GM12878 (cell line): ENCODE measurements around the gene EYA2. TPM values are rescaled to one million over a fixed set of nuclear protein-coding genes. Genes with fewer than 3 reads are reported as not detected.

Source experiments
- ATAC-seq: fragments of 200-7000 bp; cut with Tn5 transposase; 3 replicates; pipeline ENCODE4 v1.9.1; 2020; ENCODE audit warnings: mild to moderate bottlenecking, moderate library complexity
- BruUV-seq: library from RNA; stranded (reverse); fragments of 400-500 nt; replicated peaks from 2 replicates; lab custom pipeline; 2021; lab: Mats Ljungman, UMichigan
- CTCF ChIA-PET: fragments of 300-600 bp; sonication (Branson Sonifier 250); formaldehyde crosslinking; extraction: SDS; loops from one replicate; lab custom pipeline; 2021; ENCODE audit warnings: inconsistent platforms; lab: Yijun Ruan, JAX
- POLR2A ChIA-PET: fragments of 350-600 bp; formaldehyde crosslinking; extraction: SDS; loops from one replicate; lab custom pipeline; 2021; ENCODE audit warnings: inconsistent platforms; lab: Charles Lee
- RAD21 ChIA-PET: fragments of 300-600 bp; sonication (Branson Sonifier 250); formaldehyde crosslinking; loops from one replicate; lab custom pipeline; 2023; ENCODE audit warnings: antibody characterized with exemption; ENCODE audit not compliant: unreplicated experiment; lab: Charles Lee
- SMC1A ChIA-PET: fragments of 300-600 bp; sonication (Branson Sonifier 250); formaldehyde crosslinking; loops from one replicate; lab custom pipeline; 2023; ENCODE audit not compliant: unreplicated experiment, uncharacterized antibody; lab: Charles Lee
- DNase-seq: peaks from one replicate; pipeline ENCODE4 v3.0.0-alpha.2; 2011; ENCODE audit warnings: low read depth, low spot score
- FAIRE-seq: peaks from 3 replicates; lab custom pipeline; 2011; peaks lifted over from hg19 to GRCh38; lab: Jason Lieb, UNC
- H2AFZ ChIP-seq: 2 replicates; pipeline ENCODE4 v1.6.0; 2011; ENCODE audit warnings: low read depth, low read length, control low read depth; ENCODE audit not compliant: control insufficient read depth
- H3K27ac ChIP-seq: 2 replicates; pipeline ENCODE4 v1.5.1; 2011; ENCODE audit warnings: control low read depth; ENCODE audit not compliant: control insufficient read depth, insufficient read depth
- H3K27me3 ChIP-seq, 2 experiments: replicated peaks in 1 of 2; 2 replicates each; pipeline versions ENCODE4 v1.6.0 to v1.6.1; 2011; ENCODE audit warnings: low read length in 1 of 2; ENCODE audit not compliant: control insufficient read depth in 2 of 2, insufficient read depth in 2 of 2
- H3K36me3 ChIP-seq, 2 experiments: 2 replicates each; pipeline ENCODE4 v1.5.1; 2011; ENCODE audit warnings: low read length in 1 of 2; ENCODE audit not compliant: control insufficient read depth in 2 of 2, insufficient read depth in 2 of 2
- H3K4me1 ChIP-seq: 2 replicates; pipeline ENCODE4 v1.6.1; 2011; ENCODE audit warnings: mild to moderate bottlenecking, low read length, moderate library complexity, mixed read lengths; ENCODE audit not compliant: control insufficient read depth, insufficient read depth
- H3K4me2 ChIP-seq: 2 replicates; pipeline ENCODE4 v1.6.0; 2011; ENCODE audit warnings: control low read depth; ENCODE audit not compliant: control insufficient read depth, insufficient read depth
- H3K4me3 ChIP-seq: fragments of 200-600 bp; sonication (generic); 2 replicates; pipeline ENCODE4 v1.5.1; 2016
- H3K79me2 ChIP-seq: 2 replicates; pipeline ENCODE4 v1.6.0; 2011; ENCODE audit warnings: low read length; ENCODE audit not compliant: control insufficient read depth, insufficient read depth
- H3K9ac ChIP-seq: 2 replicates; pipeline ENCODE4 v1.8.0; 2011; ENCODE audit warnings: low read length, control low read depth, mixed read lengths; ENCODE audit not compliant: control insufficient read depth, insufficient read depth
- H3K9me3 ChIP-seq: replicated peaks from 3 replicates; pipeline ENCODE4 v1.5.1; 2011; ENCODE audit warnings: mild to moderate bottlenecking, low read length; ENCODE audit not compliant: control insufficient read depth, insufficient read depth
- H4K20me1 ChIP-seq: 2 replicates; pipeline ENCODE4 v1.6.0; 2011; ENCODE audit not compliant: control insufficient read depth, insufficient read depth
- BCL3 ChIP-seq: IDR thresholded peaks from 2 replicates; pipeline ENCODE4 v1.6.1; 2011; ENCODE audit warnings: borderline replicate concordance, low read depth, mild to moderate bottlenecking, moderate library complexity, low read length; ENCODE audit not compliant: insufficient read depth, poor library complexity, severe bottlenecking
- CEBPB ChIP-seq, 2 experiments: fragments of 150-350 bp in 1 of 2; IDR thresholded peaks; 2 replicates each; pipeline ENCODE4 v1.6.1; 2012 to 2014; ENCODE audit warnings: low read depth in 2 of 2, low read length in 2 of 2, borderline replicate concordance in 1 of 2, inconsistent platforms in 1 of 2
- DPF2 ChIP-seq: fragments of 450-650 bp; IDR thresholded peaks from 2 replicates; pipeline ENCODE4 v1.6.1; 2017; ENCODE audit warnings: mild to moderate bottlenecking
- JUNB ChIP-seq: IDR thresholded peaks from 2 replicates; pipeline ENCODE4 v1.6.1; 2016; ENCODE audit warnings: antibody characterized with exemption, mild to moderate bottlenecking
- MEF2A ChIP-seq: IDR thresholded peaks from 2 replicates; pipeline ENCODE4 v1.6.1; 2011; ENCODE audit warnings: low read depth, mild to moderate bottlenecking, low read length, moderate library complexity; ENCODE audit not compliant: insufficient read depth
- MXI1 ChIP-seq: fragments of 150-350 bp; IDR thresholded peaks from 2 replicates; pipeline ENCODE4 v1.6.1; 2011; ENCODE audit warnings: low read depth, mild to moderate bottlenecking, inconsistent platforms, low read length, improper control_type of control experiment
- NRF1 ChIP-seq: conservative IDR thresholded peaks from 2 replicates; pipeline ENCODE4 v1.6.1; 2011; ENCODE audit warnings: mild to moderate bottlenecking, low read depth, low read length, improper control_type of control experiment
- RELB ChIP-seq: fragments of 450-650 bp; IDR thresholded peaks from 2 replicates; pipeline ENCODE4 v1.6.1; 2017; ENCODE audit warnings: low read depth, mild to moderate bottlenecking, moderate library complexity
- USF1 ChIP-seq: IDR thresholded peaks from 2 replicates; pipeline ENCODE4 v1.6.1; 2011; ENCODE audit warnings: borderline replicate concordance, low read depth, mild to moderate bottlenecking, moderate library complexity, mixed read lengths, low read length; ENCODE audit not compliant: insufficient read depth; ENCODE audit errors: extremely low read length
- ZNF207 ChIP-seq: fragments of 450-650 bp; IDR thresholded peaks from 2 replicates; pipeline ENCODE4 v1.6.1; 2014; ENCODE audit warnings: antibody characterized with exemption, mild to moderate bottlenecking, borderline replicate concordance
- ZNF24 ChIP-seq: fragments of 450-650 bp; IDR thresholded peaks from 2 replicates; pipeline ENCODE4 v1.6.1; 2017; ENCODE audit warnings: antibody characterized with exemption, mild to moderate bottlenecking
- WGBS: methylation state at CpG from one replicate; pipeline ENCODE4 v1.1.6; 2016; ENCODE audit warnings: low lambda C conversion rate; ENCODE audit not compliant: insufficient replicate concordance, insufficient coverage; ENCODE audit errors: missing lambda C conversion rate; 5-methylcytosine and 5-hydroxymethylcytosine counted together
- in situ Hi-C: fragments of 300-500 bp; cut with MboI; formaldehyde crosslinking; loops from 9 replicates; pipeline ENCODE4 v1.14.3; 2018; ENCODE audit warnings: mixed read lengths
- intact Hi-C: fragments of 100-400 bp; cut with micrococcal nuclease; formaldehyde crosslinking; loops from one replicate; pipeline ENCODE4 v1.14.2; 2022; ENCODE audit not compliant: unreplicated experiment
- polyA plus RNA-seq, 11 experiments: library from polyadenylated mRNA; depleted of rRNA in 4 of 11; unstranded in 6 of 11; stranded (reverse) in 5 of 11; fragments of >200 nt; fragmentation: Nextera tagmentation in 4 of 11; fragmentation: Illumina TruSeq in 1 of 11; extraction: Ambion mirVana in 4 of 11; extraction: Trizol in 1 of 11; gene quantifications; 1 replicate in 1 of 11; 2 replicates in 10 of 11; pipeline versions ENCODE4 v1.2.1 to v1.2.3, GENCODE V29; 2011 to 2016; ENCODE audit warnings: inconsistent platforms in 2 of 11, missing spikeins in 2 of 11, low read depth in 1 of 11
- total RNA-seq, 4 experiments: library from RNA; depleted of rRNA in 3 of 4; stranded (reverse); fragments of >200 nt in 3 of 4; fragmentation: Illumina TruSeq in 1 of 4; extraction: Trizol in 1 of 4; gene quantifications; 2 replicates each; pipeline versions ENCODE4 v1.2.1 to v1.2.3, GENCODE V29; 2013 to 2021

EYA2 gene
- total and polyA plus RNA-seq, 10 of the 15 experiments (the other 5 are each of a cell fraction or from before 2014, with no cell fraction given): 0.20 TPM; not detected in 9

- TF ChIP-seq MEF2A: no peak
- TF ChIP-seq, all 136 proteins: peak for 0
Observed at GRCh38 chr20:46915575-46916257, 21.1 kb downstream of the EYA2 start (continued).

- H3K4me3 ChIP-seq: no peak overlapping the region
- no peaks in the 10 kb centered on the region for H4K20me1 ChIP-seq
- ChIA-PET RAD21 (no interaction called here), SMC1A (no interaction called here), CTCF (no interaction called here), POLR2A (no interaction called here)
- peak; percentile 37 for TF ChIP-seq BCL3
- no peak for TF ChIP-seq JUNB
- ATAC-seq (no peak), FAIRE-seq (no peak), DNase-seq (no peak)
- no peaks in the 10 kb centered on the region; the same call in 2 of the 3 replicates for H3K9me3 ChIP-seq
- H3K9ac ChIP-seq: no peak overlapping the region
- intact Hi-C loops (no loop called here), in situ Hi-C loops (no loop called here)
- whole genome bisulfite sequencing: 0% methylated on average over 1 of the region's 1 CpG
- no peak overlapping the region for H3K4me2 ChIP-seq
- no TSS peak for BruUV-seq
- no peaks in the 10 kb centered on the region for H3K79me2 ChIP-seq
- no peak overlapping the region for H2AFZ ChIP-seq
- no peak overlapping the region for H3K27ac ChIP-seq
- no peaks in the 10 kb centered on the region; a peak in 1 of 4 replicates for H3K27me3 ChIP-seq
- no peaks in the 10 kb centered on the region for H3K4me1 ChIP-seq
- H3K36me3 ChIP-seq: no peaks in the 10 kb centered on the region
Observed at GRCh38 chr20:46916258-46916603, 21.6 kb downstream of the EYA2 start.

- H2AFZ ChIP-seq: no peak overlapping the region
- WGBS: 69% methylated on average over 7 of the region's 7 CpGs
- H3K36me3 ChIP-seq: no peaks in the 10 kb centered on the region
- H3K4me3 ChIP-seq: no peak overlapping the region
- no peaks in the 10 kb centered on the region for H3K4me1 ChIP-seq
- intact Hi-C loops (no loop called here), in situ Hi-C loops (no loop called here)
- no peak for DNase-seq
- CTCF ChIA-PET: no interaction called here
- no peaks in the 10 kb centered on the region; a peak in 1 of 4 replicates for H3K27me3 ChIP-seq
- no peaks in the 10 kb centered on the region; the same call in 2 of the 3 replicates for H3K9me3 ChIP-seq
- no peak overlapping the region for H3K9ac ChIP-seq
- H4K20me1 ChIP-seq: no peaks in the 10 kb centered on the region
- H3K4me2 ChIP-seq: no peak overlapping the region
- H3K79me2 ChIP-seq: no peaks in the 10 kb centered on the region
- no peak overlapping the region for H3K27ac ChIP-seq
- ATAC-seq: no peak
- RAD21 ChIA-PET: no interaction called here
- POLR2A ChIA-PET: no interaction called here
- FAIRE-seq: no peak
- no TSS peak for BruUV-seq
- SMC1A ChIA-PET: no interaction called here
- TF ChIP-seq ZNF24 (no peak), ZNF207 (no peak), RELB (no peak), USF1 (no peak), NRF1 (no peak), CEBPB (IDR thresholded peaks at IDR 0.05; ENCODE audit: borderline replicate concordance in 1 of 2, low read depth in 2 of 2, low read length in 2 of 2) (no peak), MXI1 (no peak), DPF2 (no peak)
Observed at GRCh38 chr20:46917155-46917554, 22.5 kb downstream of the EYA2 start.
